Endothelial cell (in vitro differentiated cells): ENCODE results near the gene IGF2. TPM values are rescaled to one million over a fixed set of nuclear protein-coding genes. Genes with fewer than 3 reads are reported as not detected.

ENCODE experiments used
- DNase-seq: peaks from one replicate; pipeline ENCODE4 v3.0.0; 2021; ENCODE audit warnings: low spot score
- H3K27ac Mint-ChIP-seq: one replicate; pipeline ENCODE4 v1.8.0; 2021; ENCODE audit warnings: mixed read lengths, inconsistent platforms; ENCODE audit not compliant: unreplicated experiment
- H3K27me3 Mint-ChIP-seq: one replicate; pipeline ENCODE4 v1.8.0; 2021; ENCODE audit warnings: mild to moderate bottlenecking, moderate library complexity, mixed read lengths, inconsistent platforms; ENCODE audit not compliant: unreplicated experiment
- H3K36me3 Mint-ChIP-seq: one replicate; pipeline ENCODE4 v1.8.0; 2021; ENCODE audit warnings: mild to moderate bottlenecking, low read depth, mixed read lengths, inconsistent platforms; ENCODE audit not compliant: unreplicated experiment
- H3K4me1 Mint-ChIP-seq: one replicate; pipeline ENCODE4 v1.8.0; 2021; ENCODE audit warnings: mild to moderate bottlenecking, mixed read lengths, inconsistent platforms; ENCODE audit not compliant: unreplicated experiment
- H3K4me3 Mint-ChIP-seq: one replicate; pipeline ENCODE4 v1.8.0; 2021; ENCODE audit warnings: mild to moderate bottlenecking, mixed read lengths, inconsistent platforms; ENCODE audit not compliant: unreplicated experiment
- H3K9me3 Mint-ChIP-seq: one replicate; pipeline ENCODE4 v1.8.0; 2021; ENCODE audit warnings: mixed read lengths, inconsistent platforms; ENCODE audit not compliant: unreplicated experiment
- CTCF ChIP-seq: fragments of 200-600 bp; sonication (generic); IDR thresholded peaks from one replicate; pipeline ENCODE4 v1.5.0; 2021; ENCODE audit warnings: antibody characterized with exemption; ENCODE audit not compliant: unreplicated experiment
- total RNA-seq: library from RNA; stranded (reverse); fragmentation: NEBNext Ultra II Directional; extraction: Animal tissue kit (Norgen Biotek cat#: 25700); gene quantifications from one replicate; pipeline ENCODE4 v1.2.1, GENCODE V29; 2021; ENCODE audit not compliant: unreplicated experiment

IGF2 gene
- total RNA-seq, 1 donor from 2014 or later, result 2.1 TPM

GRCh38 chr11:2185324-2186085 lies 46.3 kb upstream of the IGF2 start:
- H3K27me3 Mint-ChIP-seq, result peaks cover 6% of the 10 kb centered on the region
- no peak for TF ChIP-seq CTCF
- no peak overlapping the region for H3K4me3 Mint-ChIP-seq
- H3K4me1 Mint-ChIP-seq, result no peaks in the 10 kb centered on the region
- no peaks in the 10 kb centered on the region for H3K36me3 Mint-ChIP-seq
- no peaks in the 10 kb centered on the region for H3K9me3 Mint-ChIP-seq
- H3K27ac Mint-ChIP-seq, result no peak overlapping the region
- no peak for DNase-seq

DNA sequence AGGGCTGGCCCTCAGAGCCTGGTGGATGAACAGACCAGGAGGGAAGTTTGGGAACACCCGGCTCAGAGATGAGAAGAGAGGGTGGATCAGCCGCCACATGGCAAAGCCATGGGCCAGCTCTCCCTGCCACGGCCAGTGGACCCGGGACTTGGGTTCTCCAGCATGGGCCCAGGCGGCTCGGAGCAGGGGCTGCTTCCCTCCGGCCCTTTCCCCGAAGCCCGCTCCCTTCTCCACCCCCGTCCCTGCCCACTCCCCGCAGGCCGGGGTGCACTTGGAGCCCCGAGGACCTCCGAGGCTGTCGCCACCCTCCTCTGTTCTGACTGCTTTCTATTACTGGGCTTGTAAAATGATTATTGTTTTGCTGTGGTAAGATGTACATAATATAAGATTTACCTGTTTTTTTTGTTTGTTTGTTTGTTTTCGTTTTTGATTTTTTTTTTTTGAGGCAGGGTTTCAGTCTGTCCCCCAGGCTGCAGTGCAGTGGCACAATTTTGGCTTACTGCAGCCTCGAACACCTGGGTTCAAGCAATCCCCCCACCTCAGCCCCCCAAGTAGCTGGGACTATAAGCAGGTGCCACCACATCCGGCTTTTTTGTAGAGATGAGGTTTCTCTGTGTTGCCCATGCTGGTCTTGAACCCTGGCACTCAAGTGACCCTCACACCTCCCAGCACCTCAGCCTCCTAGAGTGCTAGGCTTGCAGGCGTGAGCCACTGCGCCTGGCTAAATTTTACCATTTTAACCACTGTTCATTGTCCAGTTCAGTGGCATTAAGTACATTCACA lies 43.7 kb upstream of the IGF2 start:
- Mint-ChIP-seq H3K36me3 (no peaks in the 10 kb centered on the region), H3K4me3 (no peak overlapping the region), H3K9me3 (no peaks in the 10 kb centered on the region), H3K4me1 (no peaks in the 10 kb centered on the region), H3K27ac (no peak overlapping the region), H3K27me3 (peaks cover 4% of the 10 kb centered on the region)
- no peak for DNase-seq
- no peak for TF ChIP-seq CTCF

- no peaks in the 10 kb centered on the region for H3K9me3 Mint-ChIP-seq
- no peaks in the 10 kb centered on the region for H3K36me3 Mint-ChIP-seq
- H3K27ac Mint-ChIP-seq, result no peak overlapping the region
- DNase-seq, result no peak
- peaks cover 4% of the 10 kb centered on the region for H3K27me3 Mint-ChIP-seq
- H3K4me1 Mint-ChIP-seq, result no peaks in the 10 kb centered on the region
- no peak for TF ChIP-seq CTCF
- H3K4me3 Mint-ChIP-seq, result no peak overlapping the region
These were observed 42.9 kb upstream of the IGF2 start for GRCh38 chr11:2182075-2182474.

DNA sequence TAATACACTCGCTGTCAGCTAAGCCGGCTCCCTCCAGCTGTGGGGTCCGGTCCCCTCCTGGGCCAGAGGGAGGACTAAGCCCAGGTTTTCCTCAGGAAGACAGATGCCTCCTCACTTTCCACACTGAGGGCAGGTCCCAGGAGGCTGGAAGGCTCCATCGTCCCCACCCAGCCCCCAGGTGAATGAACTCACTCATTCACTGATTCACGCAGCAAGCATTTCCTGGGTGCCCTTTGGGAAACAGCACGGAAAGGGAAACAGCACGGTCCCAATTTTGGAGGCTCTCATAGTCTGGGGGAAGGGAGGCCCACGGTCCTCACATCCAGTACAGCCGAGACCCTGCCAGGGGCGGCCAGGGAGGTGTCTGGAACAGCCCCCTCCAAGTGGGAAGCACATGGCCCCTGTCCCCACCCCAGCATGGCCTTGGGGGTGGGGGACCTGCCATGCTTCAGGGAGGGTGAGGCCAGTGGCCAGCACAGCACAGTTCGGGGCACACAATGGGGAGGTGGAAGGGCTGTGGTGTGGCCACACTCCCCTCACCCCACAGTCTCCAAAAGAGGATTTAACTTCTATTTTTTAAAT lies 41.7 kb upstream of the IGF2 start:
- TF ChIP-seq CTCF, result no peak
- no peaks in the 10 kb centered on the region for H3K36me3 Mint-ChIP-seq
- peaks cover 8% of the 10 kb centered on the region for H3K27me3 Mint-ChIP-seq
- no peaks in the 10 kb centered on the region for H3K4me1 Mint-ChIP-seq
- no peak for DNase-seq
- no peak overlapping the region for H3K27ac Mint-ChIP-seq
- no peak overlapping the region for H3K4me3 Mint-ChIP-seq
- H3K9me3 Mint-ChIP-seq, result no peaks in the 10 kb centered on the region
